Ovary (tissue), 9 donors: ENCODE measurements around the gene FER. TPM values are rescaled to one million over a fixed set of nuclear protein-coding genes. Genes with fewer than 3 reads are reported as not detected.

ENCODE experiments used
- DNase-seq, 5 donors: peaks; one replicate each; pipeline ENCODE4 v3.0.0-alpha.2; 2019 to 2020
- H3K27ac ChIP-seq, 2 donors: fragments of 200-600 bp; one replicate each; pipeline versions ENCODE4 v1.5.1 to v1.8.0; 2019 to 2022
- H3K27me3 ChIP-seq: fragments of 200-600 bp; one replicate; pipeline ENCODE4 v1.8.0; 2022
- H3K36me3 ChIP-seq: fragments of 200-600 bp; sonication (generic); one replicate; pipeline ENCODE4 v1.5.1; 2019
- H3K4me1 ChIP-seq: one replicate; pipeline ENCODE4 v1.8.1; 2013; ENCODE audit warnings: mild to moderate bottlenecking, moderate library complexity; ENCODE audit not compliant: insufficient read depth
- H3K4me3 ChIP-seq: fragments of 200-600 bp; sonication (generic); one replicate; pipeline ENCODE4 v1.5.1; 2017
- H3K9me3 ChIP-seq, 2 donors: fragments of 200-600 bp in 1 of 2; sonication (generic) in 1 of 2; one replicate each; pipeline versions ENCODE4 v1.5.1 to v1.8.1; 2013 to 2019; ENCODE audit warnings: mild to moderate bottlenecking in 1 of 2, moderate library complexity in 1 of 2
- EP300 ChIP-seq: sonication (generic); formaldehyde crosslinking; IDR thresholded peaks from one replicate; pipeline ENCODE4 v1.6.1; 2017; ENCODE audit warnings: antibody characterized with exemption
- POLR2A ChIP-seq: fragments of 450-650 bp; IDR thresholded peaks from one replicate; pipeline ENCODE4 v1.6.1; 2017; ENCODE audit warnings: antibody characterized with exemption, mild to moderate bottlenecking, moderate library complexity
- WGBS, 3 donors: extraction: QIAGEN DNeasy Blood & Tissue Kit in 1 of 3; methylation state at CpG; one replicate each; pipeline versions ENCODE4 v1.1.5 to v1.1.7; 2013 to 2017; 5-methylcytosine and 5-hydroxymethylcytosine counted together
- intact Hi-C, 4 donors: fragments of 100-400 bp; cut with DNase I; formaldehyde crosslinking; loops; one replicate each; pipeline versions ENCODE4 v1.11.0 to v1.15.1; 2022 to 2023
- polyA plus RNA-seq, 2 donors: library from polyadenylated mRNA; stranded (reverse); fragments of 200-250 nt in 1 of 2; fragments of 350-450 nt in 1 of 2; fragmentation: Illumina TruSeq in 1 of 2; extraction: RNeasy Lipid Tissue Mini Kit (QIAGEN cat#74804) in 1 of 2; gene quantifications; one replicate each; pipeline ENCODE4 v1.2.3, GENCODE V29; 2013 to 2014
- total RNA-seq, 7 donors: library from RNA; depleted of rRNA in 2 of 7; stranded (reverse); fragments of >200 nt in 2 of 7; fragmentation: NEBNext Ultra II Directional in 3 of 7; extraction: Animal tissue kit (Norgen Biotek cat#: 25700) in 3 of 7; gene quantifications; one replicate each; pipeline versions ENCODE4 v1.1.0 to v1.2.4, GENCODE V29; 2016 to 2023
- TF ChIP-seq, protein P1 (sequence below), 3 donors: fragments of 450-650 bp in 2 of 3; fragments of 200-600 bp in 1 of 3; IDR thresholded peaks; one replicate each; pipeline versions ENCODE4 v1.5.1 to v1.8.0; 2016 to 2022; ENCODE audit warnings: antibody characterized with exemption in 3 of 3, mild to moderate bottlenecking in 1 of 3
- donor health status: DM: no; HTN: no; CAD: no; lungs with moderate emphysema.
- donor health status: DM: no; HTN: no; CAD: no.
- donor health status: Bipolar disorder and iron deficiency.
- donor health status: DM: yes; HTN: yes; CAD: no.
- donor health status: DM: no; HTN: no; CAD: no.
- donor health status: DM: yes; HTN: yes; CAD: no.

Gene FER
- total and polyA plus RNA-seq, 9 donors, result 3.0 to 36.0 (median 28.0) TPM

DNA sequence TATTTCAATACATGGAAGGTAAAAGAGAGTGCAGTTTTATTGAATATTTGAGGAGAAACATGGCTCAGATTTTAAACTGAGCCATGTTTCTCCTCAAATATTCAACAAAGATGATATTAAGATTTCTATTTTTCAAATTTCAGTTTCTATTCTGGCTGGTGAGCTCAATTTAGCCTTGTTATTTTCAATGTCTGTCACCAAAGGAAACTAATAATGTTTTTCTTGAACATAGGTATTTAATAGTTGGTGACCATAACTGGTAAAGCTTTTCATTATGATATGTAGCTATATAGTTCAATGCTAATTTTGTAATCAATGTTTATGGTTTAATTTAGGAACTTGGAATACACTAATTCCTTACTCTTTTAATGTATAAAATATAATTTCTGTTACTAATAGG, 177.4 kb downstream of the FER start:
- Histone ChIP-seq H3K4me1 (no peaks in the 10 kb centered on the region), H3K27me3 (no peaks in the 10 kb centered on the region), H3K27ac (no peak overlapping the region), H3K4me3 (no peak overlapping the region), H3K36me3 (no peaks in the 10 kb centered on the region), H3K9me3 (no peaks in the 10 kb centered on the region)
- no peak for TF ChIP-seq POLR2A
- no peak for TF ChIP-seq EP300
- TF ChIP-seq, protein P1, sequence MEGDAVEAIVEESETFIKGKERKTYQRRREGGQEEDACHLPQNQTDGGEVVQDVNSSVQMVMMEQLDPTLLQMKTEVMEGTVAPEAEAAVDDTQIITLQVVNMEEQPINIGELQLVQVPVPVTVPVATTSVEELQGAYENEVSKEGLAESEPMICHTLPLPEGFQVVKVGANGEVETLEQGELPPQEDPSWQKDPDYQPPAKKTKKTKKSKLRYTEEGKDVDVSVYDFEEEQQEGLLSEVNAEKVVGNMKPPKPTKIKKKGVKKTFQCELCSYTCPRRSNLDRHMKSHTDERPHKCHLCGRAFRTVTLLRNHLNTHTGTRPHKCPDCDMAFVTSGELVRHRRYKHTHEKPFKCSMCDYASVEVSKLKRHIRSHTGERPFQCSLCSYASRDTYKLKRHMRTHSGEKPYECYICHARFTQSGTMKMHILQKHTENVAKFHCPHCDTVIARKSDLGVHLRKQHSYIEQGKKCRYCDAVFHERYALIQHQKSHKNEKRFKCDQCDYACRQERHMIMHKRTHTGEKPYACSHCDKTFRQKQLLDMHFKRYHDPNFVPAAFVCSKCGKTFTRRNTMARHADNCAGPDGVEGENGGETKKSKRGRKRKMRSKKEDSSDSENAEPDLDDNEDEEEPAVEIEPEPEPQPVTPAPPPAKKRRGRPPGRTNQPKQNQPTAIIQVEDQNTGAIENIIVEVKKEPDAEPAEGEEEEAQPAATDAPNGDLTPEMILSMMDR (IDR thresholded peaks at IDR 0.05), result no peak
- DNase-seq, result no peak
- intact Hi-C loops, result no loop called here

DNA sequence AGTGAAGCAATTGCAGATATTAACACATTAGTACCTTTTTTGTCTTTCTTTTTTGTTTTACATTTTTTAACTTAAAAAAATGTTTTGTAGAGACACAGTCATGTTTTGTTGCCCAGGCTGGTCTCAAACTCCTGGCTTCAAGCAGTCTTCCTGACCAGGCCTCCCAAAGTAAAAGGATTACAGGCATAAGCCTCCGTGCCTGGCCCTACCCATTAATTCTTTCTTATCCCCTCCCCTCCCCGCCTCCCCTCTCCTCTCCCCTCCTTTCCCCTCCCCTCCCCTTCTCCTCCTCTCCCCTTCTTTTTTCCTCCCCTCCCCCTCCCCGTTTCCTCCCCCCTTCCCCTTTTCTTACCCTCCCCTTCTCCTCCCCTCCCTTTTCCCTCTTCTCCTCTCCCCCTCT, 182.4 kb downstream of the FER start:
- DNase-seq, result no peak
- Histone ChIP-seq H3K27ac (no peak overlapping the region), H3K4me1 (peaks cover 1% of the 10 kb centered on the region), H3K27me3 (no peaks in the 10 kb centered on the region), H3K4me3 (no peak overlapping the region), H3K9me3 (no peaks in the 10 kb centered on the region), H3K36me3 (no peaks in the 10 kb centered on the region)
- 62 to 92% (median 87%) methylated on average over 2 to 3 of the region's 3 CpGs for WGBS, 3 donors
- TF ChIP-seq POLR2A (no peak), EP300 (no peak)
- TF ChIP-seq, protein P1 (IDR thresholded peaks at IDR 0.05), result no peak
- intact Hi-C loops, result no loop called here

DNA sequence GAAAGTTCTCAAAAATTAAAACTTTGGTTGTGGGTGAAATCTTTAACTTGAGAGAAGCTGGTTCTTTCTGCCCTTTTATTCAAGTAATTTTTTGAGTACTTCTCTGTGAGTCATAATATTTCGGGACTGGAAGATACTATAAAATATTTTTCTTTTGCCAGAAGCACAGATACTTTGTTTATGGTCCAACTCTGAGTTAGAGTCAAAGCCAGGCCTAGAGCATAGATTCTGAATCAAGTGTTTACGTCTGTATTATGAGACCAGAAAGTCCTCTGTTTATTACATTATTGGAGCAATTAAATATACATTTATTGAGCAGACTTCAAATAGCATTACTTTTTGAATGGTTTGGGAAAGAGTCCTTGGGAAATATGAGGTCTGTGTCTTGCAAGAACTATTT, 187.9 kb downstream of the FER start:
- no peaks in the 10 kb centered on the region for H3K36me3 ChIP-seq

DNA sequence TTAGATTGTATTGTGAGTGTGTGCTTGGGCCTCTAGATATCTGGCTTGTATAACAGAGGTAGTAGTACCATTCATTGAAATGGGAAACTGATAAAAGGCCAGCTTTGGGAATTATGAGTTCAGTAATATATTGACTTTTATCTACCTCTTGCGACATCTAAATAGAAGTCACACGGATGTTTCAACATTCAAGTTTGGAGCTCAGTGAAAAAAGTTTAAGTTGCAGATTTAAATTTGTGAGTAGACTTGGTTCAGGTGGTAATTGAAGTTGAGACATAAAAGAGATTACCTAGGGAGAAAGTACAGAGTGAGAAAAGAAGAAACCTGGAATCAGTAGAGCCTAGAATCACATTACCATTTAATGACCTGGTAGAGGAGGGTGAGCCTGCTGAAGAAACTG, 189.5 kb downstream of the FER start:
- no peak overlapping the region for H3K27ac ChIP-seq
- no peaks in the 10 kb centered on the region for H3K9me3 ChIP-seq
- H3K4me3 ChIP-seq, result no peak overlapping the region
- TF ChIP-seq, protein P1 (IDR thresholded peaks at IDR 0.05), result no peak
- TF ChIP-seq POLR2A, result no peak
- TF ChIP-seq EP300, result no peak
- H3K36me3 ChIP-seq, result no peaks in the 10 kb centered on the region
- WGBS, 3 donors, result 94 to 98% (median 96%) methylated on average over 2 of the region's 2 CpGs
- no peaks in the 10 kb centered on the region for H3K27me3 ChIP-seq
- peaks cover 2% of the 10 kb centered on the region for H3K4me1 ChIP-seq
- intact Hi-C loops, result no loop called here
- no peak for DNase-seq

More for the DNA sequence above, 187.9 kb downstream of the FER start:
- no peak for TF ChIP-seq POLR2A
- no peak for TF ChIP-seq EP300
- TF ChIP-seq, protein P1 (IDR thresholded peaks at IDR 0.05), result no peak
- H3K4me3 ChIP-seq, result no peak overlapping the region
- intact Hi-C loops, result no loop called here
- H3K9me3 ChIP-seq, result no peaks in the 10 kb centered on the region
- DNase-seq, result no peak
- 10 to 21% (median 16%) methylated on average over 2 of the region's 2 CpGs for WGBS, 3 donors
- H3K27me3 ChIP-seq, result no peaks in the 10 kb centered on the region
- H3K4me1 ChIP-seq, result peaks cover 2% of the 10 kb centered on the region
- no peak overlapping the region for H3K27ac ChIP-seq

DNA sequence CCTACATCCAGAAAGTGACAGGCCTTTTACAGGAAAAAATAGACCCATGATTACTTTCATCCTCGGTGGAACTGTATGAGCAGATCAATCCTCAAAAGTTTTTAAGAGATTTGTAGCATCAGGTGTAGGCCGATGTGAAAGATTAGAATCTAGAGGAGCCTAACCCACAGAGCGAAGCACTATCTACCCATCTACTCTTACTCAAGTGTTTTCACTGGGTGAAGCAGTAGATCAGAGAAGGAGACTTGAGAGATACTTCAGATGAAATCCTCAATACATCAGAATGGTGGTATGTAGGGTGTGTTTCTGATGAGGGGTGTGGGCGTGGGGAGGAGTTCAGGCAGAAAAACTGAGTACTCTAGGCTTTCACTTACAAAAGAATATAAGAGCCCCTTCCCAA, 192.8 kb downstream of the FER start:
- Histone ChIP-seq H3K27ac (no peak overlapping the region), H3K4me3 (no peak overlapping the region), H3K27me3 (no peaks in the 10 kb centered on the region), H3K4me1 (no peaks in the 10 kb centered on the region), H3K36me3 (no peaks in the 10 kb centered on the region), H3K9me3 (no peaks in the 10 kb centered on the region)
- DNase-seq, result no peak
- intact Hi-C loops, result no loop called here
- WGBS, 3 donors, result 88 to 98% (median 93%) methylated on average over 4 of the region's 4 CpGs
- TF ChIP-seq EP300 (no peak), POLR2A (no peak)
- TF ChIP-seq, protein P1 (IDR thresholded peaks at IDR 0.05), result no peak
